ENCODE results near the gene CCDC178.

Gene CCDC178

DNA sequence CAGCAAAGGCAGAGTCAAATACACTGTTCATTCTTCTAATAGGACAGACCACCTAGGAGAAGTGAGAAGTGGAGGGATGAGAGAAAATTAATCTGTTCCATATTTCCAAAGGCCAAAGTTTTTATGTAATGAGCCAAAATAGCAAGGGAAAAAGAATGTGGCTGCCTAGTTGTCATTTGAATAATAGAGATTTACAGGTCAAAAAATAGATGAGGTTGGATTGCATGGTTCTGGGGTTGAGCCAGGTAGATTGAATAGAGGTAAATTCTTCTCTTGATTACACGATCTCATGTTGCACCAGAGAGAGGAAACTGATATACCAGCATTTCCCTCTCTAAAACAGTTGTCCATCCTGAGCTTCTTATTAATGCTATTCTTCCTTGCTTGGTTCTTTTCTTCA is 325.8 kb downstream of the CCDC178 start:
- no CpG with 5 or more reads among the region's 1 CpG for WGBS (ENCODE audit: extremely low coverage, insufficient coverage, insufficient read length)

DNA sequence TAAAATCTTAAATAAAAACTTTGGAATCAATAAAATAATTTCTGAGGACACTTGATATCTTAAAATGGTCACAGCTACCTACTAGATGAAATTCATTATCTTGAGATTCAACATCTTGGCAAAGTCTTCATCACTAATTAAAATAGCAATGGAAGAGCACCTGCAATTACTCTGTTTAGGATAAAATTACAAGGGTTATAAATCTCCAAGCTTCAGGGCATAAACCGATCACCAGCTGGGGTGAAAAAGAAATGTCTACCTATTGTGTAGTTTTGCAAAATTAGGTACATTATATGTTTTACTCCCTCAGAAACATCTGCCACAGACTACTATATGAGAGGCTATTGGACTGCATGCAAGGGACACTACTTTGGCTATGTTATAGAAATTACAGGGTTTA is 327.1 kb downstream of the CCDC178 start:
- no peaks in the 10 kb centered on the region for H3K36me3 ChIP-seq (ENCODE audit: control insufficient read depth in 1 of 2, insufficient read depth in 2 of 2, low read length in 2 of 2)
- H2BK120ac ChIP-seq (ENCODE audit: insufficient read depth, low read length, poor library complexity), result no peak overlapping the region
- no peak overlapping the region for H2BK12ac ChIP-seq (ENCODE audit: low read length)
- H3K4me3 ChIP-seq (ENCODE audit: low read depth, low read length), result no peak overlapping the region
- H3K9ac ChIP-seq (ENCODE audit: low read length), result no peak overlapping the region
- H3K23ac ChIP-seq (ENCODE audit: low read length), result no peak overlapping the region
- H3K4me1 ChIP-seq (ENCODE audit: control insufficient read depth in 1 of 2, insufficient read depth in 2 of 2, low read length in 2 of 2), result no peaks in the 10 kb centered on the region
- H4K91ac ChIP-seq (ENCODE audit: low read depth, low read length), result no peak overlapping the region
- H3K4ac ChIP-seq (ENCODE audit: low read depth, low read length), result no peak overlapping the region
- H3K79me1 ChIP-seq (ENCODE audit: low read length), result no peaks in the 10 kb centered on the region
- no peak overlapping the region for H4K12ac ChIP-seq (ENCODE audit: low read depth, low read length)
- H3K79me2 ChIP-seq (ENCODE audit: control insufficient read depth, insufficient read depth, low read length, poor library complexity), result no peaks in the 10 kb centered on the region
- H3K18ac ChIP-seq (ENCODE audit: low read length), result no peak overlapping the region
- no peak overlapping the region for H3K27ac ChIP-seq (ENCODE audit: low read depth, low read length)
- H2BK5ac ChIP-seq (ENCODE audit: low read depth, low read length, poor library complexity), result no peak overlapping the region
- no peak overlapping the region for H2AK5ac ChIP-seq (ENCODE audit: low read length)
- no peak overlapping the region for H3K14ac ChIP-seq (ENCODE audit: low read length)
- no peaks in the 10 kb centered on the region for H3K27me3 ChIP-seq (ENCODE audit: insufficient read depth, low read length)
- no peak overlapping the region for H3K4me2 ChIP-seq (ENCODE audit: low read length)
- no CpG with 5 or more reads among the region's 1 CpG for WGBS (ENCODE audit: extremely low coverage, insufficient coverage, insufficient read length)
- H2AFZ ChIP-seq (ENCODE audit: insufficient read depth, low read length, poor library complexity), result no peak overlapping the region
- H4K8ac ChIP-seq (ENCODE audit: low read depth, low read length), result no peak overlapping the region
- DNase-seq, result no peak
- H3K9me3 ChIP-seq (ENCODE audit: insufficient read depth, low read depth, low read length), result no peaks in the 10 kb centered on the region

More for the DNA sequence above, 325.8 kb downstream of the CCDC178 start:
- no peak overlapping the region for H3K4ac ChIP-seq (ENCODE audit: low read depth, low read length)
- H3K23ac ChIP-seq (ENCODE audit: low read length), result no peak overlapping the region
- no peak overlapping the region for H3K9ac ChIP-seq (ENCODE audit: low read length)
- no peak overlapping the region for H2AK5ac ChIP-seq (ENCODE audit: low read length)
- no peak overlapping the region for H4K8ac ChIP-seq (ENCODE audit: low read depth, low read length)
- no peak overlapping the region for H2BK5ac ChIP-seq (ENCODE audit: low read depth, low read length, poor library complexity)
- H3K79me2 ChIP-seq (ENCODE audit: control insufficient read depth, insufficient read depth, low read length, poor library complexity), result no peaks in the 10 kb centered on the region
- no peak overlapping the region for H4K12ac ChIP-seq (ENCODE audit: low read depth, low read length)
- H2BK12ac ChIP-seq (ENCODE audit: low read length), result no peak overlapping the region
- no peak overlapping the region for H3K27ac ChIP-seq (ENCODE audit: low read depth, low read length)
- H2BK120ac ChIP-seq (ENCODE audit: insufficient read depth, low read length, poor library complexity), result no peak overlapping the region
- DNase-seq, result no peak
- H4K91ac ChIP-seq (ENCODE audit: low read depth, low read length), result no peak overlapping the region
- no peaks in the 10 kb centered on the region for H3K27me3 ChIP-seq (ENCODE audit: insufficient read depth, low read length)
- H3K4me3 ChIP-seq (ENCODE audit: low read depth, low read length), result no peak overlapping the region
- H3K36me3 ChIP-seq (ENCODE audit: control insufficient read depth in 1 of 2, insufficient read depth in 2 of 2, low read length in 2 of 2), result no peaks in the 10 kb centered on the region
- no peaks in the 10 kb centered on the region for H3K9me3 ChIP-seq (ENCODE audit: insufficient read depth, low read depth, low read length)
- no peak overlapping the region for H3K14ac ChIP-seq (ENCODE audit: low read length)
- H3K79me1 ChIP-seq (ENCODE audit: low read length), result no peaks in the 10 kb centered on the region
- H2AFZ ChIP-seq (ENCODE audit: insufficient read depth, low read length, poor library complexity), result no peak overlapping the region
- no peak overlapping the region for H3K18ac ChIP-seq (ENCODE audit: low read length)
- H3K4me1 ChIP-seq (ENCODE audit: control insufficient read depth in 1 of 2, insufficient read depth in 2 of 2, low read length in 2 of 2), result no peaks in the 10 kb centered on the region
- H3K4me2 ChIP-seq (ENCODE audit: low read length), result no peak overlapping the region

DNA sequence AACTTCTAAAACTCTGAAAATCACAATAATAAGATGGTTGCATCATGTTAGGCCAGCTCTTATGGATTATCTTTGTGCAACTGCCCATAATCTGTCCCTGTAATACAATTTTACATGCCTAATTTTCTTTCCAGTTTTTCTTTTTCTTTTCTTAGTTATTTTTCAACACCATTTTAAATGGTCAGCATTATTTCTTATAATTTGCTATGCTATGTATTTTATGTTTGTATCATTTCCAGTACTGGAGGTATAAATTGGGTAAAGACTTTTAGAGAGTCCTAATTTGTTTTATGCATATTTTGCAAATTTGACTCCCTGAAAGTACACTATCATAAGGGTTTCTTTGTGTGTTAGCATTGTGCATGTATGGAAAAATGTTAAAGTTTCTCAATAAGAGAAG is 333.0 kb downstream of the CCDC178 start:
- no peak overlapping the region for H3K4me2 ChIP-seq (ENCODE audit: low read length)
- H3K4me1 ChIP-seq (ENCODE audit: control insufficient read depth in 1 of 2, insufficient read depth in 2 of 2, low read length in 2 of 2), result no peaks in the 10 kb centered on the region
- no peaks in the 10 kb centered on the region for H3K27me3 ChIP-seq (ENCODE audit: insufficient read depth, low read length)
- H2BK120ac ChIP-seq (ENCODE audit: insufficient read depth, low read length, poor library complexity), result no peak overlapping the region
- no peak overlapping the region for H4K91ac ChIP-seq (ENCODE audit: low read depth, low read length)
- H3K27ac ChIP-seq (ENCODE audit: low read depth, low read length), result no peak overlapping the region
- H2AFZ ChIP-seq (ENCODE audit: insufficient read depth, low read length, poor library complexity), result no peak overlapping the region
- no peak overlapping the region for H2BK5ac ChIP-seq (ENCODE audit: low read depth, low read length, poor library complexity)
- H3K36me3 ChIP-seq (ENCODE audit: control insufficient read depth in 1 of 2, insufficient read depth in 2 of 2, low read length in 2 of 2), result no peaks in the 10 kb centered on the region
- H3K79me2 ChIP-seq (ENCODE audit: control insufficient read depth, insufficient read depth, low read length, poor library complexity), result no peaks in the 10 kb centered on the region
- no peaks in the 10 kb centered on the region for H3K79me1 ChIP-seq (ENCODE audit: low read length)
- no peak overlapping the region for H3K4ac ChIP-seq (ENCODE audit: low read depth, low read length)
- H3K9me3 ChIP-seq (ENCODE audit: insufficient read depth, low read depth, low read length), result no peaks in the 10 kb centered on the region
- H2BK12ac ChIP-seq (ENCODE audit: low read length), result no peak overlapping the region
- no peak overlapping the region for H3K23ac ChIP-seq (ENCODE audit: low read length)
- no peak overlapping the region for H3K9ac ChIP-seq (ENCODE audit: low read length)
- H3K4me3 ChIP-seq (ENCODE audit: low read depth, low read length), result no peak overlapping the region
- H3K18ac ChIP-seq (ENCODE audit: low read length), result no peak overlapping the region
- no peak overlapping the region for H4K12ac ChIP-seq (ENCODE audit: low read depth, low read length)
- DNase-seq, result no peak
- no peak overlapping the region for H3K14ac ChIP-seq (ENCODE audit: low read length)
- H4K8ac ChIP-seq (ENCODE audit: low read depth, low read length), result no peak overlapping the region
- H2AK5ac ChIP-seq (ENCODE audit: low read length), result no peak overlapping the region

DNA sequence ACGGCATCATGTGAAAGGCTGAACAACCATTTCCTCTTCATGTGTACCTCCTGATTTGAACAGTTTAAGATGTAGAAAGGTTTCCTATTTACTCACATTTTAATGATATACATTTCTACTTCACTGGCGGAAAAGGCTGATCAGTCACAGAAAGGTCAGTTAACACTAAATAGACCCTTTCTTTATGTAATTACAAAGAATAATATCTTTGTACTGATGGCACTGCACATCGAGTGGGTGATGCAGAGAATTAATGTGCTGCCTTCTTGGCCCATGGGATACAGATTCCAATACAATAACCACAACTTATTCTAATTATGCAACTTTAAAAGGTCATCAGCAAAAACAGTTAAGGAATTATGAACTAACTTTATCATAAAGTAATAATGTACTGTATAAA is 339.2 kb downstream of the CCDC178 start:
- no peak overlapping the region for H3K4ac ChIP-seq (ENCODE audit: low read depth, low read length)
- H3K27ac ChIP-seq (ENCODE audit: low read depth, low read length), result no peak overlapping the region
- WGBS (ENCODE audit: extremely low coverage, insufficient coverage, insufficient read length), result no CpG with 5 or more reads among the region's 3 CpGs
- no peaks in the 10 kb centered on the region for H3K4me1 ChIP-seq (ENCODE audit: control insufficient read depth in 1 of 2, insufficient read depth in 2 of 2, low read length in 2 of 2)
- H3K9ac ChIP-seq (ENCODE audit: low read length), result no peak overlapping the region
- no peak overlapping the region for H3K14ac ChIP-seq (ENCODE audit: low read length)
- H3K36me3 ChIP-seq (ENCODE audit: control insufficient read depth in 1 of 2, insufficient read depth in 2 of 2, low read length in 2 of 2), result no peaks in the 10 kb centered on the region
- no peak overlapping the region for H2AFZ ChIP-seq (ENCODE audit: insufficient read depth, low read length, poor library complexity)
- no peak overlapping the region for H3K18ac ChIP-seq (ENCODE audit: low read length)
- H4K8ac ChIP-seq (ENCODE audit: low read depth, low read length), result no peak overlapping the region
- no peak overlapping the region for H4K91ac ChIP-seq (ENCODE audit: low read depth, low read length)
- H2AK5ac ChIP-seq (ENCODE audit: low read length), result no peak overlapping the region
- no peaks in the 10 kb centered on the region for H3K27me3 ChIP-seq (ENCODE audit: insufficient read depth, low read length)
- H3K23ac ChIP-seq (ENCODE audit: low read length), result no peak overlapping the region
- H2BK12ac ChIP-seq (ENCODE audit: low read length), result no peak overlapping the region
- H2BK5ac ChIP-seq (ENCODE audit: low read depth, low read length, poor library complexity), result no peak overlapping the region
- no peaks in the 10 kb centered on the region for H3K79me1 ChIP-seq (ENCODE audit: low read length)
- no peak overlapping the region for H4K12ac ChIP-seq (ENCODE audit: low read depth, low read length)
- no peaks in the 10 kb centered on the region for H3K9me3 ChIP-seq (ENCODE audit: insufficient read depth, low read depth, low read length)
- H3K79me2 ChIP-seq (ENCODE audit: control insufficient read depth, insufficient read depth, low read length, poor library complexity), result no peaks in the 10 kb centered on the region
- no peak overlapping the region for H2BK120ac ChIP-seq (ENCODE audit: insufficient read depth, low read length, poor library complexity)
- no peak for DNase-seq
- no peak overlapping the region for H3K4me2 ChIP-seq (ENCODE audit: low read length)
- no peak overlapping the region for H3K4me3 ChIP-seq (ENCODE audit: low read depth, low read length)
